ENCODE results near the gene HIGD1C.

Gene HIGD1C

GRCh38 chr12:50986966-50987737 is 34.8 kb downstream of the HIGD1C start:
- TF ChIP-seq CTCF (IDR thresholded peaks at IDR 0.05; ENCODE audit: low read depth, low read length) = peak; percentile 81

GRCh38 chr12:50988051-50988450 is 35.7 kb downstream of the HIGD1C start:
- no peak for DNase-seq (ENCODE audit: extremely low read depth, low read depth)
- no peak for TF ChIP-seq CTCF (IDR thresholded peaks at IDR 0.05; ENCODE audit: low read depth, low read length)

More at GRCh38 chr12:50986966-50987737, 34.8 kb downstream of the HIGD1C start:
- DNase-seq (ENCODE audit: extremely low read depth, low read depth) = peak; percentile 32

GRCh38 chr12:50988871-50989270 is 36.5 kb downstream of the HIGD1C start:
- no peak for TF ChIP-seq CTCF (IDR thresholded peaks at IDR 0.05; ENCODE audit: low read depth, low read length)
- DNase-seq (ENCODE audit: extremely low read depth, low read depth) = no peak

GRCh38 chr12:50990147-50990727 is 37.9 kb downstream of the HIGD1C start:
- no peak for TF ChIP-seq CTCF (IDR thresholded peaks at IDR 0.05; ENCODE audit: low read depth, low read length)
- no peak for DNase-seq (ENCODE audit: extremely low read depth, low read depth)

GRCh38 chr12:50990791-50991190 is 38.4 kb downstream of the HIGD1C start:
- TF ChIP-seq CTCF (IDR thresholded peaks at IDR 0.05; ENCODE audit: low read depth, low read length) = no peak
- no peak for DNase-seq (ENCODE audit: extremely low read depth, low read depth)

GRCh38 chr12:50991291-50991690 is 38.9 kb downstream of the HIGD1C start:
- DNase-seq (ENCODE audit: extremely low read depth, low read depth) = no peak
- no peak for TF ChIP-seq CTCF (IDR thresholded peaks at IDR 0.05; ENCODE audit: low read depth, low read length)

DNA sequence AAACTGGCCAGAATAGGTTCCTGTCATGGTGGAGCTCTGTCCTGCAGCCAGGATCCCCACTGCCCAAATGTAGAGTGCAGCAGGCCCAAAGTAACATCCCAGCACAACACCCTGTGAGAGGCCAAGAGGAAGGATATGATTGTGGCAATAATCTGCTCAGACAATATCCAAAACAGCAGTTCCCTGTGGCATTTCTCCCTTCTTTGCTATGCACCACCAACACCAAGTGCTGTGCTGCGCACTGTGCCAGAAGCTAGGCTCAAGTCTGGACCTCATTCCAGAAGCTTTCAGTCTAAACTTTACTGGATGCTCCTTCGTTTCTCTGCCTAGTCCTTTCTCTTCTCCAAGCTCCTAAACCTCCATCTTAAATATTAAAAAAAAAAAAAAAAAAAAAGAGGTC is 40.5 kb downstream of the HIGD1C start:
- no peak for DNase-seq (ENCODE audit: extremely low read depth, low read depth)
- no peak for TF ChIP-seq CTCF (IDR thresholded peaks at IDR 0.05; ENCODE audit: low read depth, low read length)

Measured in AG09319 (cell line).